Measurements from ENCODE around the gene SLC38A11.
"Not testable (repeated sequence)": the region's sequence is repeated elsewhere in the genome, so short reads cannot be mapped to it uniquely, and the experiment has no call there.

SLC38A11 gene

GRCh38 chr2:164954954-164955701 is at the start of gene SLC38A11:
SLC38A11 (minus strand) TSS chr2:164955525; CDS start chr2:164955247, 278 bp downstream.
- peak; percentile 57 for DNase-seq

GRCh38 chr2:165003443-165004130 is 48.3 kb upstream of the SLC38A11 start:
- no peak for DNase-seq

GRCh38 chr2:165002638-165003037 is 47.3 kb upstream of the SLC38A11 start:
- DNase-seq, result no peak

DNA sequence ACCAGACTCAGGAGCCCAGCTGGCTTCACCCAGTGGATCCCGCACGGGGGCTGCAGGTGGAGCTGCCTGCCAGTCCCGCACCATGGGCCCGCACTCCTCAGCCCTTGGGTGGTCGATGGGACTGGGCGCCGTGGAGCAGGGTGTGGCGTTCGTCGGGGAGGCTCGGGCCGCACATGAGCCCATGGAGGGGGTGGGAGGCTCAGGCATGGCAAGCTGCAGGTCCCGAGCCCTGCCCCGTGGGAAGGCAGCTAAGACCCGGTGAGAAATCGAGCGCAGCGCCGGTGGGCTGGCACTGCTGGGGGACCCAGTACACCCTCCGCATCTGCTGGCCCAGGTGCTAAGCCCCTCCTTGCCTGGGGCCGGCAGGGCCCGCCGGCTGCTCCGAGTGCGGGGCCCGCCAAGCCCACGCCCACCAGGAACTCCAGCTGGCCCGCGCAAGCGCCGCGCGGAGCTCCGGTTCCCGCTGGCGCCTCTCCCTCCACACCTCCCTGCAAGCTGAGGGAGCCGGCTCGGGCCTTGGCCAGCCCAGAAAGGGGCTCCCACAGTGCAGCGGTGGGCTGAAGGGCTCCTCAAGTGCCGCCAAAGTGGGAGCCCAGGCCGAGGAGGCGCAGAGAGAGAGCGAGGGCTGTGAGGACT is 39.5 kb upstream of the SLC38A11 start:
- not testable (repeated sequence) for DNase-seq

- no peak for DNase-seq
Observed at GRCh38 chr2:164993287-164994016, 38.1 kb upstream of the SLC38A11 start.

- peak; percentile 90 for DNase-seq
Observed at GRCh38 chr2:164992818-164993217, 37.5 kb upstream of the SLC38A11 start.

DNA sequence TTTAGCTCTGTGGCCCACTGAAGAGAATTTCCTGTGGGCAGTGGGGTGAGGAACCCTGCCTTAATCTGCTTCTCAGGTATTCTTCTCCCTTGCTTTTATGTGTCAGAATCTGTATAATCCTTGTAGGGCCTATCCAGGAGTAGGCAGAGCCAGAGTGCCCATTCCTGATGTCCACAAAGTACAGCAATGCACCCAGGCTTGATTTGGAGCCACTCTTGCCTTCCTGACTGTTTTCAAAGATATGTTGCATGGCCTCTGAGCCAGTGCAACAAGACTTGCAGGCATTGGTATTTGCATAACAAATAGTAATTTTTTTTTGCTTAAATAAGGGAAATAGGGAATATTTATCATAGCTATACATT is 36.7 kb upstream of the SLC38A11 start:
- not testable (repeated sequence) for DNase-seq

DNA sequence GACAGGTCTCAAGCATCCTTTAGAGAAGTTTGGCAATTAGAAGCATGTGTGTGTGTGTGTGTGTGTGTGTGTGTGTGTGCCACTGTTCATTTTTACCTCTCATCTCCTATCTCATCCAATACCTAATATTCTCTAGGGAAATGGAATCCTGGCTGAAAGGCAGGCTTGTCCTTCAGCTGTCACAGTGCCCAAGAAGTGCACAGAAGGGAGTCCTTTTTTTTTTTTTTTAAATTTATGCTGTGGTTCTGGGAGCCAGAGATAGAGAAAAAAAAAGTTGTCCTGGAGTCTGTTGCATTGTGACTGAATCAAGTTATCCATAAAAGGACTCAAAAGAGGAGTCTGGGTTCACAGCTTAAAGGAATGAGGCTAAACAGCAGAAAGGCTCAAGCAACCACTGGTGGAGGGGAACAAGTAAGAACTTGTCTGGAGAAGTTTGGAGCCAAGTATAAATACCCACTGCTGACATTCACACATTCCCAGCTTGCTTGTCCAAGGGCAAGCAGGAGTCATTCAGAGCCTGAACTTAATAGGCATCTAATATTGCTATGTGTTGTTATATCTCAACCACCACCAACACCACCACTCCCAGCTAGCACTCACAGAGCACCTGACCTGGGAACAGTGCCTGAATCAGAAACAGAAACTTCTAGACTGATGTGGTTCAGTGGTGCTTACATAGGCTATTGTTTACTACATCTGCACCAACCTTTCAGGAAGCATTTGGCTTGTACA is 36.2 kb upstream of the SLC38A11 start:
- DNase-seq, result not testable (repeated sequence)

- peak; percentile 72 for DNase-seq
Observed at GRCh38 chr2:164990953-164991352, 35.6 kb upstream of the SLC38A11 start.

DNA sequence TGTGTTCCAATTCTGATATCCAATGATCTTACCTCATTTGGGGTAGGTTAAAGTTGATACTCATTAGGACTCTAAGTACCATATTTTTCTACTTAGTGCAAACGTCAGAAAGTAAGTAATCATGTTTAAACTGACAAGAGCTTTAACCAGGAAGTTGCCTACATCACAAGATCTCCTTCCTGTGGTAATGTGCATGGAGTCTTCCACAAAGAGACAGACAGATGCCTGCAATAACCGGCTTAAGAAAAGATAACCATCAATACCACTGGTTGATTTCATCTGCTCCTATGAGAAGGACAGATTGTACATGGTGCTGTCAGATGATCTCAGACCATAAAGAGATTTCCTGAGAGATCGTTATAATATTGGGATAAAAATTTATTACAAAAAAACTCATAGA is 33.5 kb upstream of the SLC38A11 start:
- not testable (repeated sequence) for DNase-seq

DNA sequence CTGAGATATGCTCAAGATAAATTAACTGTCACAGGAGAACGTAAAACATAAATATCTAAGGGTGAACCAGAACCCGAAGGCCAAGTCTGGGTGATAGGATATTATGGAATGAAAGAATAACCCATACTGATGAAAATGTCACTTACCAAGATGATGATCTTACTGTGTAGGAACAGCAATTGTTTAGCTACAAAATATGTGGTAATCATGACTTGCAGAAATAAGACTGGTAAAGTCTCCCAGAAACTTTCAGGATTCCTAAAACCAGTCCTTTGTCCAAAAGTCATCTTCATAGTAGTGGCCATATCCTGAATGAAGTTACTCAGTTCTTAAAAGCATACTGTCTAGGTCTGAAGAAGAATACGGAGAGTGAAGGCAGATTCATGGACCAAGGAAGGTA is 30.7 kb upstream of the SLC38A11 start:
- DNase-seq, result not testable (repeated sequence)

DNA sequence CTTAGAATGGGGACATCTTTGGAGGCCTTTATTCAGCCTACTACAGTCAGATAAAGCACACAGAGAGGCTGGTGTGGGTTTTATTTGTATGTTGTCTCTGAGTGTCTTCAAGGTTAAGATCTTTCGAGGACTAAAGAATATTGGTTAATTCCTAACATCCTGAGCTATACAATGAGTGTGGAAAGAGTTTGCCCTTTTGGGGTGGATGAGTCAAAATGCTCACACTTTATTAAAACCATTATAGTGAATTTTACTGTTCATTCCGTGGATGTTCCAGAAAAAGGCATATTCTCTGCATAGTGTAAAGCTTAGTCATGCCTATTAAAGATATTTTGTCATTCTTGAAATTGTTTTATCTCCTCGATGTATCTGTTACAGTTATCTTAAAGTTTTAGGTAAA is 29.1 kb upstream of the SLC38A11 start:
- DNase-seq, result peak; percentile 87

DNA sequence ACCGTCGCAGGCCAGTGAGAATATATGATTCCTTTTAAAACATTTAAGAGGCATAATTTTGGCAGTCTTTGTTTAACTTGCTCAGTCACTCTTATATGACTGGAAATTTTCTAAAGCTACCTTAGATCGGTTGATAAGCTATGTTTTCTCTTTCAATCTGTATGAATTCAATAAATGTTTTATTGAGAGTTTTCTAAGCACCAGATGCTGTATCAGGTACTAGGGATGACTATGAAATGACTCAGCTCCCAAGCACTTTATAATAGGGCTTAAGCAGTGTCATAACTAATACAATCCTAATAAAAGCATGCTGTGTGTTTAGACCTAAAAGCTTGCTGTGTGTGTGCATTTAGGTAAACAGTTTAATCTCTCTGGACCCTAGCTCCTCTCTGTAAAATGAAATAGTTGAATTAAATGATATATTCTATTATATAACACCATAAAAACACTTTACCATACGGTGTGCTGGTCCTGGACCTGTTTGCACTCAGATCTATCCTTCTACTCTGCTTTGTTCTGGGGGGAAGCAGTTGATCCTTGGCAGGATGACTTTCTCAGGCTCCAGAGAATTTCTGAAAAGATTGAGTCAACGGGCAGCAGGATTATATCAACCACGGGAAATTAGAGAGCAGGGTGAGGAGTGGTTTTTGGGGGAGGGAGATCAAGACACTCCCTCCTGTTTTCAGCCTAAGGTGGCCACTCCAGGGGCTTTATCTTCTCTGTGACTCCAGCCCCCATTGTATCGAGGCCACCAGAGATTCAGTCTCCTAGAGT is 26.1 kb upstream of the SLC38A11 start:
- DNase-seq, result peak; percentile 68

- not testable (repeated sequence) for DNase-seq
Observed at GRCh38 chr2:164980688-164981087, 25.4 kb upstream of the SLC38A11 start.

DNA sequence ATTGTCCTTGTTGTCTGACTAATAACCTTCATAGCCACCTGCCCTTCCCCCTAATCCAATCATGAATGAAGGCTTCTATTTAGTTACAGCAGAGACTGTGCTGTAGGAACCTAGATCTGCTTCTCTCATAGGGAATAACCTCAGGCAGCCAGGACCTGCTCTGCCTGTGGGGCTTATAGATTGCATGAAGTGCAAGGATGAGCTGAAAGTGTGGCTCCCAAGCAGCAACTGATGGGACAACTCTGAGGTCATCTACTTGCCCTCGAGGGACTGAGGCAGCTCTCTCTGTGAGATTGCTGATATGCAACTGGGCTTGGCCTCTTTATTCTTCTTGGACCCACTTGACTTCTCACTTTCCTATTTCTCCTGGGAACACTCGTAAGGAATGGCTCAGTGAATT is 23.8 kb upstream of the SLC38A11 start:
- DNase-seq, result no peak

GRCh38 chr2:164976875-164977470 is 21.6 kb upstream of the SLC38A11 start:
- DNase-seq, result not testable (repeated sequence)

DNA sequence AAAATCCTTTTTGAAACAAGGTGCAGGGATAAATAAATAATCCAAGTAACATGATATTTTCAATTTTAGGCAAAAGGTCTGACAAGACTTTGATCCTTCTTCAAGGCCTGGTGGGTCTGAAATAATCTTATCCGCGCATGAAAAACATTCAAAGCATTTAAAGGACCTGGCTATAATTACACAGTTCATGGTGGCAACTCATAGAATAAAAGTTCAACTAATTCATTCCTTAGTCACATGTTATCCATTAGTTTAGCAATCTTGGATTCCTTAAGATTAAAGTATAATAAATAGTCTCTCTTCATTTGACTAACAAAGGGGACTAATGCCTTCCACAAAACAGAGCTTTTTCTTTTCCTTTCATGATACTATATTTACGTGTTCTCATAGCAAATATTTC is 21.0 kb upstream of the SLC38A11 start:
- DNase-seq, result no peak

GRCh38 chr2:164975891-164976290 is 20.6 kb upstream of the SLC38A11 start:
- DNase-seq, result no peak

- peak; percentile 53 for DNase-seq
Observed at GRCh38 chr2:164974221-164974620, 18.9 kb upstream of the SLC38A11 start.

- no peak for DNase-seq
Observed at GRCh38 chr2:164972216-164972615, 16.9 kb upstream of the SLC38A11 start.

Measured in EL (cell line).